Astrocyte (in vitro differentiated cells and primary cell): ENCODE measurements around the gene PRR12. TPM values are rescaled to one million over a fixed set of nuclear protein-coding genes. Genes with fewer than 3 reads are reported as not detected.

ENCODE experiments used
- DNase-seq: peaks from one replicate; pipeline ENCODE4 v3.0.0-alpha.2; 2010; ENCODE audit warnings: low read depth
- FAIRE-seq: peaks from 2 replicates; lab custom pipeline; 2011; peaks lifted over from hg19 to GRCh38; lab: Jason Lieb, UNC
- H2AFZ ChIP-seq: 2 replicates; pipeline ENCODE4 v1.6.0; 2012; ENCODE audit warnings: low read depth, low read length, inconsistent platforms
- H3K27ac ChIP-seq: 2 replicates; pipeline ENCODE4 v1.5.1; 2011; ENCODE audit warnings: low read depth, low read length, inconsistent platforms
- H3K27me3 ChIP-seq: 2 replicates; pipeline ENCODE4 v1.6.0; 2011; ENCODE audit warnings: low read length, inconsistent platforms; ENCODE audit not compliant: insufficient read depth
- H3K36me3 ChIP-seq: 2 replicates; pipeline ENCODE4 v1.5.1; 2011; ENCODE audit warnings: low read length, inconsistent platforms; ENCODE audit not compliant: insufficient read depth
- H3K4me1 ChIP-seq: 2 replicates; pipeline ENCODE4 v1.5.1; 2011; ENCODE audit warnings: low read length, inconsistent platforms; ENCODE audit not compliant: insufficient read depth
- H3K4me2 ChIP-seq: 2 replicates; pipeline ENCODE4 v1.6.0; 2012; ENCODE audit warnings: low read length, inconsistent platforms
- H3K4me3 ChIP-seq: 2 replicates; pipeline ENCODE4 v1.5.1; 2011; ENCODE audit warnings: low read depth, mild to moderate bottlenecking, low read length, inconsistent platforms; ENCODE audit not compliant: insufficient read depth
- H3K79me2 ChIP-seq: 2 replicates; pipeline ENCODE4 v1.6.0; 2012; ENCODE audit warnings: mild to moderate bottlenecking, low read length, inconsistent platforms; ENCODE audit not compliant: insufficient read depth
- H3K9ac ChIP-seq: 2 replicates; pipeline ENCODE4 v1.6.0; 2012; ENCODE audit warnings: mild to moderate bottlenecking, low read length, inconsistent platforms
- H3K9me3 ChIP-seq: 2 replicates; pipeline ENCODE4 v1.5.1; 2012; ENCODE audit warnings: low read depth, mild to moderate bottlenecking, low read length, inconsistent platforms; ENCODE audit not compliant: insufficient read depth
- H4K20me1 ChIP-seq: 2 replicates; pipeline ENCODE4 v1.6.0; 2012; ENCODE audit warnings: low read length, inconsistent platforms; ENCODE audit not compliant: insufficient read depth
- H3K27ac Mint-ChIP-seq: one replicate; pipeline ENCODE4 v1.8.0; 2021; ENCODE audit warnings: mild to moderate bottlenecking, mixed read lengths; ENCODE audit not compliant: unreplicated experiment
- H3K27me3 Mint-ChIP-seq: one replicate; pipeline ENCODE4 v1.8.0; 2021; ENCODE audit warnings: low read depth, mixed read lengths; ENCODE audit not compliant: unreplicated experiment
- H3K36me3 Mint-ChIP-seq: one replicate; pipeline ENCODE4 v1.8.0; 2021; ENCODE audit warnings: low read depth, mixed read lengths; ENCODE audit not compliant: unreplicated experiment
- H3K4me1 Mint-ChIP-seq: one replicate; pipeline ENCODE4 v1.8.0; 2021; ENCODE audit warnings: low read depth, mixed read lengths; ENCODE audit not compliant: unreplicated experiment
- H3K4me3 Mint-ChIP-seq: one replicate; pipeline ENCODE4 v1.8.0; 2021; ENCODE audit warnings: mild to moderate bottlenecking, moderate library complexity, mixed read lengths; ENCODE audit not compliant: unreplicated experiment
- H3K9me3 Mint-ChIP-seq: one replicate; pipeline ENCODE4 v1.8.0; 2021; ENCODE audit warnings: mild to moderate bottlenecking, mixed read lengths; ENCODE audit not compliant: unreplicated experiment
- CTCF ChIP-seq: IDR thresholded peaks from 2 replicates; pipeline ENCODE4 v1.5.1; 2011; ENCODE audit warnings: low read depth, mild to moderate bottlenecking, inconsistent platforms, low read length, moderate library complexity; ENCODE audit not compliant: insufficient read depth
- EZH2 ChIP-seq: IDR thresholded peaks from 2 replicates; pipeline ENCODE4 v1.6.1; 2012; ENCODE audit warnings: mild to moderate bottlenecking, low read length, inconsistent platforms; ENCODE audit not compliant: insufficient read depth
- total RNA-seq: library from RNA; stranded (reverse); gene quantifications from 2 replicates; pipeline ENCODE4 v1.2.1, GENCODE V29; 2021

PRR12 gene
- total RNA-seq, 1 donor from 2014 or later, result 29.7 TPM

- peaks cover 1% of the 10 kb centered on the region for H3K9me3 Mint-ChIP-seq
- Histone ChIP-seq H2AFZ (no peak overlapping the region), H3K4me2 (no peak overlapping the region), H3K79me2 (peaks cover 10% of the 10 kb centered on the region), H3K27ac (no peak overlapping the region), H3K4me1 (peaks cover 24% of the 10 kb centered on the region), H3K9me3 (no peaks in the 10 kb centered on the region), H3K36me3 (no peaks in the 10 kb centered on the region), H3K4me3 (no peak overlapping the region), H3K27me3 (no peaks in the 10 kb centered on the region), H4K20me1 (peaks cover 4% of the 10 kb centered on the region), H3K9ac (no peak overlapping the region)
- peak overlapping the region; percentile 64 for H3K4me3 Mint-ChIP-seq
- peaks cover 5% of the 10 kb centered on the region for H3K36me3 Mint-ChIP-seq
- TF ChIP-seq EZH2, result no peak
- TF ChIP-seq CTCF, result no peak
- no peak for DNase-seq
- peaks cover 14% of the 10 kb centered on the region for H3K4me1 Mint-ChIP-seq
- H3K27me3 Mint-ChIP-seq, result no peaks in the 10 kb centered on the region
- H3K27ac Mint-ChIP-seq, result no peak overlapping the region
- FAIRE-seq, result no peak
These were observed 44.7 kb downstream of the PRR12 start for GRCh38 chr19:49635530-49636232.

- Mint-ChIP-seq H3K9me3 (peaks cover 1% of the 10 kb centered on the region), H3K4me3 (peak overlapping the region; percentile 64), H3K4me1 (peaks cover 16% of the 10 kb centered on the region), H3K36me3 (peaks cover 5% of the 10 kb centered on the region), H3K27me3 (no peaks in the 10 kb centered on the region), H3K27ac (no peak overlapping the region)
- Histone ChIP-seq H4K20me1 (no peaks in the 10 kb centered on the region), H3K27ac (no peak overlapping the region), H3K79me2 (peaks cover 10% of the 10 kb centered on the region), H3K4me1 (peaks cover 25% of the 10 kb centered on the region), H3K4me3 (no peak overlapping the region), H3K9ac (no peak overlapping the region), H3K4me2 (no peak overlapping the region), H3K27me3 (no peaks in the 10 kb centered on the region), H2AFZ (no peak overlapping the region), H3K36me3 (no peaks in the 10 kb centered on the region), H3K9me3 (no peaks in the 10 kb centered on the region)
- DNase-seq, result no peak
- TF ChIP-seq EZH2, result no peak
- TF ChIP-seq CTCF, result no peak
- FAIRE-seq, result no peak
These were observed 45.4 kb downstream of the PRR12 start for GRCh38 chr19:49636233-49636932.
